AML-193 (cell line): Measurements from ENCODE around the gene UFSP2.

Source experiments
- DNase-seq, 2 experiments: peaks; one replicate each; lab custom pipeline; 2025; lab: John Stamatoyannopoulos, UW

The UFSP2 gene

DNA sequence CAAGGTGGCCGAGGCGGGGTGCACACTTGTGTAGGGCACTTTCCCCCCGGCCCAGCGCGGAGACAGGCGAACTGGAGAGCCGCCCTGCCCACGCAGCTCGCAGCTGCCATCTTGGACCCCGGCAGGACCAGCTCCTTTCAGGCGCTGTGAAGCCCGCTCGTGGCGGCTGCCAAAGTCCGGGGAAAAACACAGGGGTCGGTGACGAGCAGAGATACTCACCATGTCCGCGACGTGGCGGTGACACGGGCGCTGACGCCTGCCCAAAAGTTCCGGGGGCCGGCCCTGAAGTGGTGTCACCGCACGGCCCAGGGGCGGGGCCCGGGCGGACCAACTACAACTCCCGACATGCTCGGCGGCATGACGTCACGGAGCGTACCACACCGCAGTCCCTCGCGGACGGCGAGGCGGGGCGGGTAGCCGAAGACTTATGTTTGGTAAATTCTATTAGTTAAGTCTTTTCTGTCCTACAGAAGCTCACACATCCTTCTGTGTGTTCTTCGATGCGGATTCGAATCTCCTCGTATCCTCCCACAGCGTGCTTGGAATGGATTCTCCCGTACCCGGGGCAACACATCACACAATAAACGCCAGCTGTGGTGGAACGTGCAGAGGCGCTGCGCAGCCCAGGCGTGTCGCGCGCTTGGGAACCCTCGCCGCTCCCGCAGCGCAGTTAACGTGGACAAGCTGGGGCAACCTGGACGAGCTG lies at the start of gene UFSP2:
UFSP2 (minus strand) TSS at position 318 of the 706 bp plus-strand sequence; CDS start at position 222, 96 bp downstream.
- DNase-seq: peak; percentile 78 to 89

- no peak for DNase-seq
Measured at GRCh38 chr4:185473247-185473646, 47.5 kb upstream of the UFSP2 start.

- no peak for DNase-seq
Measured at GRCh38 chr4:185472103-185472542, 46.4 kb upstream of the UFSP2 start.

DNA sequence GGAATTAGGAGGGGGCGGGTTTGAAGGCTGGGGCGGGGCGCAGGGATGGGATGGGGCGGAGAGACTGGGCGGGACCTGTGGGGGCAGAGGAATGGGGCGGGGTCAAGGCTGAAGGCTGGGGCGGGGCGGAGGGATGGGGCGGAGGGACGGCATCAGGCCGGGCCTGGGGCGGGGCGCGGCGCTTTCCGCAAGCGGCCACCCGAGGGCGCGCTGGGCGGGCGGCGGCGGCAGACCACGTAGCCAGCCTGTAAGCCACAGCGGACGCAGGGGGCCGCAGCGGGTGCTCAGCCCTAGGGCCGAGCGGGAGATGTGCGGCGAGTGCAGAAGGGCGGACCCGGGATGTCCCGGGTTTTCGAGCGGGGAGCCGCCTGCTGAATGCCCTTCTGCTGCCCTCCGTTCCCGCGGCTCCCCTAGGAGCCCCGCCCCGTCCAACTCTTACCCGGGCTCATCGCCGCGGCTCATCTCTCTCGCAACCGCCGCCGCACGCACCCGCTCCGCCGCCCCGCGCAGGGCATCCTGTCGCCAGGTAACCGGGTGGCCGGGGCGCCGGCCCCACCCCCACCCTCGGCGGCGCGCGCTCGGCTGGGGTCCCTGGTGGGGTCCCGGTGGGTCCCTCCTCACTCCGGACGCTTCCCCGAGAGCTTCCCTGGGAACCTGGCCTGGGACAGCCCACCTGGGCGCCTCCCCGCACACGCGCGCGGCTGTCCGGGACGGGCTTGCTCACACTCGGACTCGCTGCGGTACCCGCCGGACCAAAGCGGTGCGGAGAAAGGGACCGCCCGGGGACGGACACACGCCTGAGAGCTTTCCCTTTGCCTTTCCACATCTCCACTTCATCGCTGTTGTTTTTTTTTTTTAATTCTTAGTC lies 45.7 kb upstream of the UFSP2 start, which contains the start of gene CCDC110:
CCDC110 (minus strand) TSS at position 499 of the 868 bp plus-strand sequence; CDS start at position 449, 50 bp downstream.
- DNase-seq: no peak

GRCh38 chr4:185470501-185471195 lies 44.9 kb upstream of the UFSP2 start:
- DNase-seq: no peak

GRCh38 chr4:185469580-185470154 lies 43.9 kb upstream of the UFSP2 start:
- DNase-seq: no peak

DNA sequence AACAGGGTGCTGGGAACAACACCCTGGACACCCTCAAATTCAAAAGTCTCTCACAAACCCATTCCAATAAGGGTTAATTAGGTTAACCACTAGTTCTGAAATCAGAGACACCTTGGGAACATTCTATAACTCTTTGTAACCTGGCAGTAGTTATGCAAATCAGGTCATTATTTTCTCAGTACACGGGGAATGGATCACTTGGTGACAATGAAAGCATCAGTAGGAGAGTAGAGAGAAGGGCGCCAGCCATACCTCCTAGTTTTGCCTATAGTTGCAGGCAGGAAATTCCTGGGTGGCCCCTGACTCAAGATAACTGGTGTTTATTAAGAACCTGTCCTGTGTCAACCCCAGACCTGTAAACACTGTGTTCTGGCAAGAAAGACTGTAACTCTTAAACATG lies 43.2 kb upstream of the UFSP2 start:
- DNase-seq: no peak

- DNase-seq: no peak
Measured at GRCh38 chr4:185467991-185468390, 42.2 kb upstream of the UFSP2 start.

- DNase-seq: no peak
Measured at GRCh38 chr4:185467101-185467500, 41.3 kb upstream of the UFSP2 start.

- no peak for DNase-seq
Measured at GRCh38 chr4:185465707-185466106, 39.9 kb upstream of the UFSP2 start.

- no peak for DNase-seq
Measured at GRCh38 chr4:185464887-185465286, 39.1 kb upstream of the UFSP2 start.

DNA sequence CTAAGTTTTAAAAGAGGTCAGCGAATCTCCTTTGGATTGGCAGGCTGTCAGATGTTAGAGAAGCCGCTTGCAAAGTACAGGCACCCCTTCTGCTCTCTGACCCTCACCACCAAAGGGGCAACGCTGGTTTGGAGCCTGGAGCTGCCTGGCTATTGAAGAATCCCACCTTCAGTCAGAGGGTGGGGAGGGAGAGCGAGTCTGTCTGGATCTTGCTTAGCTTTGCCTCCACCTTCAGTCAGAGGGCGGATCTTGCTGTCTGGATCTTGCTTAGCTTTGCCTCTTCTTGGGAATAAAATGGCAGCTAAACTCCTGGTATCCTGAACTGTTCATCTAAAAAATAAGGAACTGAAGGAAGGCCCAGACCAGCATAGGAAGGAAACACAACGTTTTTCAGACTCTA lies 38.4 kb upstream of the UFSP2 start:
- no peak for DNase-seq

GRCh38 chr4:185463541-185463940 lies 37.8 kb upstream of the UFSP2 start:
- no peak for DNase-seq

DNA sequence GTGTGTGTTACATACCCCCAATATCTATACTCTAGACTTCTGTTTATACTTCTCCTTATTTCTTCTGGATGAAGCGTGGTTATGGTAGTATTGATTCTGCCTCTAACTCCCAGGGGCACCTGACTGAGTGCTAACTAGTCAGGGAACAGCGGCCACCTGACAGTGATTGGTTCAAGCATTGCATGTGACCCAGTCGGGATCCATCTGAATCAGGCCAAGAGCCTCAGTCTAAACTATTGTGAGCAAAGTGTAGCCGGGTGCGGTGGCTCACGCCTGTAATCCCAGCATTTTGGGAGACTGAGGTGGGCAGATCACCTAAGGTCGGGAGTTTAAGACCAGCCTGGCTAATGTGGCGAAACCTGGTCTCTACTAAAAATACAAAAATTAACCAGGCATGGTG lies 35.8 kb upstream of the UFSP2 start:
- DNase-seq: no peak

- no peak for DNase-seq
Measured at GRCh38 chr4:185457136-185457535, 31.4 kb upstream of the UFSP2 start.

DNA sequence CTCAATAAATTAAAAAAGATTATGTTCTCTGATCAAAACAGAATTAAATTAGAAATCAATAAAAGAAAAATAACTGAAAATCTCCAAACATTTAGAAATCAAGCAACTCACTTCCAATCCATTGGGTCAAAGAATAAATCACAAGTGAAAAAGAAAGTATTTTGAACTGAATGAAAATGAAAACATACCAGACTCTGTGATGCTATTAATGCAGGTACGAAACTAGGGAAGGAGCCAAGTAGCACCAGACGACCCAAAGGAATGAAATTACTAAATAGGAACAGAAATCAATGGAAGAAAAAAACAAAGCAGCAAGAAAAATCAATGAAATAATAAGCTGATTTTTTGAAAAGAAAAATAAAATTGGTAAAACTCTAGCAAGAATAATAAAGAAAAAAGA lies 30.4 kb upstream of the UFSP2 start:
- DNase-seq: no peak

DNA sequence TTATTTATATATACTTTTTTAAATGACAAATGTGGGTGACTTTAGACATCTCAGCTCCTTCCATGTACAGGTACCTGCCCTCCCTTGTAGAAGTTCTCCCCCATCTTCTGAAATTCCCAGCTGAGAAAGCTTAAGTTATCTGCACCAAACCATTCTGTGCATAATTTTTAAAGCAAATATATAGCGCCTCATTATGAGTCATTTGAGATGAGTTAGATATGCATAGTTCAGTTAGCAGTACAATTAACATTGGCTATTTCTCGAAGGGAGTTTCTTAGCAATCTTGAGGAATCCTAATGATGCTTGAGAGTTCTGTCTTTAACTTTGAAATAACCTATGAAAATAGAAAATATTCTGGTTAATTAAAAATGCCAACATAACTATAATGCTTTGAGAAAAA lies 19.4 kb upstream of the UFSP2 start:
- no peak for DNase-seq

- DNase-seq: no peak
Measured at GRCh38 chr4:185441479-185441878, 15.7 kb upstream of the UFSP2 start.

GRCh38 chr4:185437809-185438208 lies 12.0 kb upstream of the UFSP2 start:
- DNase-seq: no peak

DNA sequence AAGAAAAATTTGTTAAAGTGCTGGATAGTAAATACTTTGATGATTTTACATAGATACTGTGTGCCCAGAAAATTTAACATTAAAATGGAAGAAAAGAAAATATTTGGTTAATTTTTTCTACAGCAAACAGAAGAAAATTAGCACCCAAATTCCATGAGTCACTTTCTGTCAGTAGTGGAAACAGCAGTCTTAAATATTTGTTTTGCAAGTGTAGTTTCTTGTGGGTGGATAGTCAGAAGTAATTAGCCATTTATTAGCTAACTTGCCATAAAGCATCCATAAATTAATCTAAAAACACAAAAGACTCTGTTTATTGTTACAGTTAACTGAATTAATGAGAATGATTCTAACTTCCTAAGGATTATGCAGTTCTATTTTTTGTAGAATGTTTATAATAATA lies 9.7 kb upstream of the UFSP2 start:
- no peak for DNase-seq

- no peak for DNase-seq
Measured at GRCh38 chr4:185429660-185430059, 3.9 kb upstream of the UFSP2 start.
